Ascending aorta (tissue), 2 donors: ENCODE results near the gene LTA4H. TPM values are rescaled to one million over a fixed set of nuclear protein-coding genes. Genes with fewer than 3 reads are reported as not detected.

Experiments
- DNase-seq, 2 donors: peaks; one replicate each; pipeline ENCODE4 v3.0.0-alpha.2; 2019; ENCODE audit warnings: low spot score in 2 of 2
- H3K27ac ChIP-seq, 2 donors: fragments of 200-600 bp; sonication (generic); one replicate each; pipeline ENCODE4 v1.5.1; 2016 to 2017; ENCODE audit warnings: mild to moderate bottlenecking in 1 of 2
- H3K27me3 ChIP-seq: fragments of 200-600 bp; sonication (generic); one replicate; pipeline ENCODE4 v1.5.1; 2017
- H3K36me3 ChIP-seq, 2 donors: fragments of 200-600 bp; sonication (generic); one replicate each; pipeline ENCODE4 v1.5.1; 2016
- H3K4me1 ChIP-seq, 2 donors: fragments of 200-600 bp; sonication (generic); one replicate each; pipeline ENCODE4 v1.5.1; 2016 to 2017; ENCODE audit warnings: mild to moderate bottlenecking in 1 of 2
- H3K4me3 ChIP-seq, 2 donors: fragments of 200-600 bp; sonication (generic); one replicate each; pipeline ENCODE4 v1.5.1; 2016 to 2017; ENCODE audit warnings: mild to moderate bottlenecking in 1 of 2
- H3K9me3 ChIP-seq, 2 donors: fragments of 200-600 bp; sonication (generic); one replicate each; pipeline ENCODE4 v1.5.1; 2016
- intact Hi-C: fragments of 100-400 bp; cut with DNase I; formaldehyde crosslinking; loops from one replicate; pipeline ENCODE4 v1.15.1; 2023
- total RNA-seq: library from RNA; depleted of rRNA; stranded (reverse); fragments of >200 nt; gene quantifications from one replicate; pipeline ENCODE4 v1.1.0, GENCODE V29; 2016
- TF ChIP-seq, protein P1 (sequence below), 3 experiments: fragments of 200-600 bp in 2 of 3; fragments of 450-650 bp in 1 of 3; sonication (generic) in 2 of 3; IDR thresholded peaks; one replicate each; pipeline ENCODE4 v1.5.1; 2016 to 2019; ENCODE audit warnings: antibody characterized with exemption in 3 of 3, mild to moderate bottlenecking in 1 of 3, moderate library complexity in 1 of 3

Gene LTA4H
- total RNA-seq, 1 donor from 2014 or later = 47.3 TPM

DNA sequence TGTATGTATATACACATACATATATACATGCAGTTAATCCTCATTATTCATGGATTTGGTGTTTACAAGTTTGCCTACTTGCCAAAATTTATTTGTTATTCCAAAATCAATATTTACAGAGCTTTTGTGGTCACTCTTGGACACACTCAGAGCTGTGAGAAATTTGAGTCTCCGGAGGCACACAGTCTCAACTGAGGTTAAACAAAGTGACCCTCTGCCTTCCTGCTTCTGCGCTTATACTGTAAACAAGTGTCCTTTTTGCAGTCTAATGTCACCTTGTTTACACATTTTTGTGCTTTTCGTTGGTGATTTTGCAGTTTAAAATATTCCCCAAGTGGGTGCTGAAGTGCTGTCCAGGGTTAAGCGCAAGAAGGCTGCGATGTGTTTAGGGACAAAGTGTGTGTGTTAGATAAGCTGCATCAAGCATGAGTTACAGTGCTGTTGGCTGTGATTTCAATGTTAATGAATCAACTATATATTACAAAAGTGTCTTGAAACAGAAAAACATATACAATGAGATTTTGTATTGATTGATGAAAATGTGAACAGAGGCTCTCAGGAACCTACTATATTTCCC, 13.1 kb upstream of the LTA4H start:
- no peak for DNase-seq
- Histone ChIP-seq H3K4me3 (no peak overlapping the region), H3K36me3 (no peaks in the 10 kb centered on the region), H3K27me3 (no peaks in the 10 kb centered on the region), H3K9me3 (no peaks in the 10 kb centered on the region), H3K27ac (no peak overlapping the region), H3K4me1 (peaks cover 0 to 9% of the 10 kb centered on the region in 2 donors)
- TF ChIP-seq, protein P1, sequence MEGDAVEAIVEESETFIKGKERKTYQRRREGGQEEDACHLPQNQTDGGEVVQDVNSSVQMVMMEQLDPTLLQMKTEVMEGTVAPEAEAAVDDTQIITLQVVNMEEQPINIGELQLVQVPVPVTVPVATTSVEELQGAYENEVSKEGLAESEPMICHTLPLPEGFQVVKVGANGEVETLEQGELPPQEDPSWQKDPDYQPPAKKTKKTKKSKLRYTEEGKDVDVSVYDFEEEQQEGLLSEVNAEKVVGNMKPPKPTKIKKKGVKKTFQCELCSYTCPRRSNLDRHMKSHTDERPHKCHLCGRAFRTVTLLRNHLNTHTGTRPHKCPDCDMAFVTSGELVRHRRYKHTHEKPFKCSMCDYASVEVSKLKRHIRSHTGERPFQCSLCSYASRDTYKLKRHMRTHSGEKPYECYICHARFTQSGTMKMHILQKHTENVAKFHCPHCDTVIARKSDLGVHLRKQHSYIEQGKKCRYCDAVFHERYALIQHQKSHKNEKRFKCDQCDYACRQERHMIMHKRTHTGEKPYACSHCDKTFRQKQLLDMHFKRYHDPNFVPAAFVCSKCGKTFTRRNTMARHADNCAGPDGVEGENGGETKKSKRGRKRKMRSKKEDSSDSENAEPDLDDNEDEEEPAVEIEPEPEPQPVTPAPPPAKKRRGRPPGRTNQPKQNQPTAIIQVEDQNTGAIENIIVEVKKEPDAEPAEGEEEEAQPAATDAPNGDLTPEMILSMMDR (IDR thresholded peaks at IDR 0.05) = no peak
- intact Hi-C loops = no loop called here

DNA sequence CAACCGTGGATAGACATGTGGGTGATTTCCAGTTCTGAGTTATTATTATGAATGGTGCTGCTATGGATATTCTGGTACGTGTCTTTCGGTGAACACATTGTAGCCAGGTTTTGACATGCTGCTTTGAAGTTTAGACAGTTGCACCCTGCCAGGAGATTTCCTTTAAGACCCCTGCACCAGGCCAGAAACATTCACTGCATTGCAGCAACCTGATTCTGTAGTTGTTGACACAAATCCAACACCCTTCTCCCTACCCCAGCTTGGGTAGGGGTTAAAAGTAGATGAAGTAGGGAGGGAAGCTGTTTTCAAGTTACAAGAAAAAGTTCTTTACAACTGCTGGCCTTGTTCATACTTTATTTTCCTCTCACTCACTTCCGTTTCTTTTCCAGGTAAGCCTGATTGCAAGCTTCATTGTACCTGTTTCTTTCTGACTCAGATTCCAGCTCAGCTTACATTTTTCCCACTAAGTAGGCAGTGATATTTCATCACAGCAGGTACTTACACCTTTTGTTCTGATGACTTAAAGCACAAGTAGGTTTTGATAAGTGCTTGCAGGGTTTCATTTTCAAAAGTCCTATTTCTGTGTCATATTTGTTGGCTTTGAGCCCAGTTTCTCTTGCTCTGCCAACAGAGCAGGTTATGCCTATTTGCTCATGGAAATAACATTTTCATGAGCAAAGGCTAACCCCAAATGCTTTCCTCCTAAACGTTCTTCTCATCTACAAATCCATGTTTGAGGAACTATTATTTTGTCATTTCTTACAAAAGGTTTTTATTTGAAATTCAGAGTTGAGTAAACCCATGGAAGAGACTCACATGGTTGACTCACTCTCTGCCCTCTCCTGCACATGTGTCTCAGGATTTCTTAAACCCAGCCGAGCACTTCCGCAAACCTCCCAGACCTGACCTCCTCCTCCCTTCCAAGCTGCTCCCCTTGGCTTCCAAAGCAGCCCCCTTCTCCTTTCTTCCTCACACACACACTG, 12.1 kb upstream of the LTA4H start:
- H3K4me1 ChIP-seq = peaks cover 0 to 9% of the 10 kb centered on the region in 2 donors
- DNase-seq = no peak
- TF ChIP-seq, protein P1 (IDR thresholded peaks at IDR 0.05) = no peak
- intact Hi-C loops = no loop called here
- no peaks in the 10 kb centered on the region for H3K27me3 ChIP-seq
- no peak overlapping the region for H3K4me3 ChIP-seq
- H3K9me3 ChIP-seq = no peaks in the 10 kb centered on the region
- H3K27ac ChIP-seq = peak overlapping the region in 1 of 2 donors; percentile 11
- no peaks in the 10 kb centered on the region for H3K36me3 ChIP-seq

DNA sequence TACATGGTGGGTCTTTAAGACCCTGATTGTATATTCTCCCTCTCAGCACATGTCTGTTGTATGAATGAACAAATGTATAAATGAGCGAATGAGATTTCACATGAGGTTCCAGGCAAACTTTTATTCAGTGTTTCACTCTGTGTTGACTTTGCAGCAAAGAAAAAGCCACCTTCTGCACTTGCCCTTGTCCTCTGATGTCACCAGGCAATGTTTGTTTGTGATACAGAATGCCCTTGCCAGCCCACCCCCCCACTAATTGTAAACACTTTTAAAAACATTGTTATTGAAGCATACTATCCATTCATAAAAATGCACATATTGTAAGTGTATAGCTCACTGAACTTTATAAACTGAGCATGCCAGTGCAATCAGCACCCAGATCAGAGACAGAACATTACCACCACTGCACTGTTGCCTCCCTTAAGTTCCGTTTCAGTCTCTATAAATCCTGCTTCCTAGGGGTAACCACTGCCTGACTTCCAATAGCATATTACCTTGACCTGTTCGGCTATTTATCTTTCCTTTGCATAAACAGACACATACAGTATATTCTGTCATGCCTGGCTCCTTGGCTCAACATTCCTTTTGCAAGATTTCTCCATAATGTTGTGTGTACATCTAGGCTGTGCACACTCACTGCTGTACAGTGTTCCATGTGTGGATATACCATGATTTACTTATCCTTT, 11.3 kb upstream of the LTA4H start:
- Histone ChIP-seq H3K4me1 (peaks cover 0 to 9% of the 10 kb centered on the region in 2 donors), H3K27me3 (no peaks in the 10 kb centered on the region), H3K36me3 (no peaks in the 10 kb centered on the region), H3K4me3 (no peak overlapping the region), H3K9me3 (no peaks in the 10 kb centered on the region), H3K27ac (no peak overlapping the region)
- intact Hi-C loops = no loop called here
- TF ChIP-seq, protein P1 (IDR thresholded peaks at IDR 0.05) = no peak
- DNase-seq = no peak

DNA sequence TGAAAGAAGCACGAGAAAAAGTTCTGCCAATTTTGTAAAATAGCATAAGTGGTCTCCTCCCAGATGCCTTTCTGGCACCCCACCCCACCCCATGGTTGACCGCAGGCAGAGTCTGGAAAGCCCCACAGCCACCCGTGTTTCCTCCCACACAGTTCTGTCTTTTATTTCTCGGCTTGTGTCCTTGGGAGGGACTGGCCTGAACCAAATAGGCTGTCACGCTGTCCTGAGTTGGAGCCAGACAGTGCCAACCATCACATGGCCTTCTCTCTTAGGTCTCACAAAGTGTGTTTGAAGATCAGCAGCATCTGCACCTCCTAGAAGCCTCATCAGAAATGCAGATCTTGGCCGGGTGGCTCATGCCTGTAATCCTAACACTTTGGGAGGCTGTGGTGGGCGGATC, 10.2 kb upstream of the LTA4H start:
- no peaks in the 10 kb centered on the region for H3K27me3 ChIP-seq
- H3K4me3 ChIP-seq = no peak overlapping the region
- TF ChIP-seq, protein P1 (IDR thresholded peaks at IDR 0.05) = no peak
- no peaks in the 10 kb centered on the region for H3K36me3 ChIP-seq
- no peaks in the 10 kb centered on the region for H3K9me3 ChIP-seq
- DNase-seq = no peak
- H3K27ac ChIP-seq = no peak overlapping the region
- intact Hi-C loops = no loop called here
- peaks cover 0 to 9% of the 10 kb centered on the region in 2 donors for H3K4me1 ChIP-seq

DNA sequence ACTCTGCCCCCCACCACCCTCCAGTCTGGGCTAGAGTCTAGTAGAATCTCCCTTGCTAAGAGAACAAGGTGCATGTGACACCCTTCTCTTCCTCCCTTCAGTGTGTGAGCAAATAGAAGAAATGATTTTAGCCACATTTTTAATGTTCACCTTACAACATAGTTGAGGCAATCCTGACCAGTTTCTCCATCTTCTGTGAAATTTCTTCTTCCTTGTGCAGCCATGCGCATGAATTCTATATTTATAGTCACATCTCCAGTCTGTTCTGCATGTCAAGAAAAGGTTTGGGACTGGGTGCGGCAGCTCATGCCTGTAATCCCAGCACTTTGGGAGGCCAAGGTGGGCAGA, 9.5 kb upstream of the LTA4H start:
- Histone ChIP-seq H3K27me3 (no peaks in the 10 kb centered on the region), H3K4me3 (no peak overlapping the region), H3K9me3 (no peaks in the 10 kb centered on the region), H3K27ac (no peak overlapping the region), H3K4me1 (peaks cover 0 to 9% of the 10 kb centered on the region in 2 donors), H3K36me3 (no peaks in the 10 kb centered on the region)
- TF ChIP-seq, protein P1 (IDR thresholded peaks at IDR 0.05) = no peak
- intact Hi-C loops = no loop called here
- DNase-seq = no peak
